Neural cell (in vitro differentiated cells): ENCODE measurements around the gene ALS2. TPM values are rescaled to one million over a fixed set of nuclear protein-coding genes. Genes with fewer than 3 reads are reported as not detected.

Source experiments
- H2AFZ ChIP-seq: fragments of 200-600, 300-800 bp; sonication (generic), shearing (Covaris generic); 2 replicates; pipeline ENCODE4 v1.6.0; 2014; ENCODE audit warnings: low read depth, mild to moderate bottlenecking, antibody characterized with exemption, low read length, moderate library complexity
- H3F3A ChIP-seq: fragments of 200-600 bp; shearing (Covaris generic); 2 replicates; pipeline ENCODE4 v1.6.1; 2016; ENCODE audit warnings: mild to moderate bottlenecking, moderate library complexity, mixed read lengths, antibody characterized with exemption, low read length; ENCODE audit not compliant: insufficient read depth, poor library complexity, severe bottlenecking
- H3K27ac ChIP-seq: fragments of 200-600, 300-800 bp; sonication (generic), shearing (Covaris generic); 2 replicates; pipeline ENCODE4 v1.5.1; 2014; ENCODE audit warnings: mild to moderate bottlenecking, low read length, moderate library complexity
- H3K27me3 ChIP-seq: fragments of 300-800, 200-600 bp; sonication (generic), shearing (Covaris generic); 2 replicates; pipeline ENCODE4 v1.6.0; 2014; ENCODE audit warnings: mild to moderate bottlenecking, low read depth, low read length, moderate library complexity; ENCODE audit not compliant: insufficient read depth
- H3K36me3 ChIP-seq: fragments of 300-800, 200-600 bp; sonication (generic), shearing (Covaris generic); 2 replicates; pipeline ENCODE4 v1.5.1; 2014; ENCODE audit warnings: mild to moderate bottlenecking, antibody characterized with exemption, low read length, moderate library complexity; ENCODE audit not compliant: insufficient read depth
- H3K4me2 ChIP-seq: fragments of 300-800, 200-600 bp; sonication (generic), shearing (Covaris generic); 2 replicates; pipeline ENCODE4 v1.6.0; 2014; ENCODE audit warnings: mild to moderate bottlenecking, low read length
- H3K4me3 ChIP-seq: fragments of 300-800, 200-600 bp; sonication (generic), shearing (Covaris generic); 2 replicates; pipeline ENCODE4 v1.5.1; 2014; ENCODE audit warnings: mild to moderate bottlenecking, low read length, moderate library complexity
- H3K79me2 ChIP-seq: fragments of 200-600 bp; shearing (Covaris generic); replicated peaks from 2 replicates; pipeline ENCODE4 v1.6.0; 2014; ENCODE audit warnings: mild to moderate bottlenecking, low read length, moderate library complexity; ENCODE audit not compliant: insufficient read depth
- H3K9ac ChIP-seq: fragments of 300-800, 200-600 bp; sonication (generic), shearing (Covaris generic); 2 replicates; pipeline ENCODE4 v1.6.1; 2016; ENCODE audit warnings: mild to moderate bottlenecking, low read length, mixed read lengths
- H3K9me2 ChIP-seq: fragments of 200-600 bp; shearing (Covaris generic); 2 replicates; pipeline ENCODE4 v1.6.1; 2016; ENCODE audit warnings: mild to moderate bottlenecking, low read length, mixed read lengths; ENCODE audit not compliant: insufficient read depth
- H3K9me3 ChIP-seq: fragments of 200-600, 300-800 bp; sonication (generic), shearing (Covaris generic); 2 replicates; pipeline ENCODE4 v1.6.1; 2016; ENCODE audit warnings: mild to moderate bottlenecking, mixed run types, low read length, moderate library complexity, mixed read lengths
- H4K20me1 ChIP-seq: fragments of 200-600 bp; shearing (Covaris generic); 2 replicates; pipeline ENCODE4 v1.6.1; 2016; ENCODE audit warnings: mild to moderate bottlenecking, mixed run types; ENCODE audit not compliant: insufficient read depth
- EP300 ChIP-seq: fragments of 450-650 bp; conservative IDR thresholded peaks from 2 replicates; pipeline ENCODE4 v1.6.1; 2014; ENCODE audit warnings: antibody characterized with exemption, mild to moderate bottlenecking, moderate library complexity; ENCODE audit not compliant: poor library complexity, severe bottlenecking
- EZH2 ChIP-seq: fragments of 200-600, 300-800 bp; shearing (Covaris generic), sonication (generic); IDR thresholded peaks from 2 replicates; pipeline ENCODE4 v1.6.1; 2014; ENCODE audit warnings: antibody characterized with exemption, low read length, borderline replicate concordance, mild to moderate bottlenecking; ENCODE audit not compliant: insufficient read depth, poor library complexity, severe bottlenecking
- MXI1 ChIP-seq: fragments of 450-650 bp; conservative IDR thresholded peaks from 2 replicates; pipeline ENCODE4 v1.6.1; 2014; ENCODE audit warnings: antibody characterized with exemption, mild to moderate bottlenecking; ENCODE audit not compliant: poor library complexity, severe bottlenecking
- POLR2AphosphoS5 ChIP-seq: IDR thresholded peaks from 2 replicates; pipeline ENCODE4 v1.6.1; 2012
- RAD21 ChIP-seq: fragments of 450-650 bp; conservative IDR thresholded peaks from 2 replicates; pipeline ENCODE4 v1.6.1; 2014; ENCODE audit warnings: antibody characterized with exemption, mild to moderate bottlenecking, moderate library complexity
- SMC3 ChIP-seq: fragments of 450-650 bp; conservative IDR thresholded peaks from 2 replicates; pipeline ENCODE4 v1.6.1; 2014; ENCODE audit warnings: antibody characterized with exemption, mild to moderate bottlenecking, moderate library complexity; ENCODE audit not compliant: poor library complexity
- TAF1 ChIP-seq: IDR thresholded peaks from 2 replicates; pipeline ENCODE4 v1.6.1; 2012; ENCODE audit warnings: low read depth
- polyA plus RNA-seq: library from polyadenylated mRNA; depleted of rRNA; stranded (reverse); fragments of >200 nt; gene quantifications from 2 replicates; pipeline ENCODE4 v1.2.3, GENCODE V29; 2014
- TF ChIP-seq, protein P1 (sequence below): IDR thresholded peaks from 2 replicates; pipeline ENCODE4 v1.6.1; 2012; ENCODE audit warnings: borderline replicate concordance
- TF ChIP-seq, protein P2 (sequence below): fragments of 450-650 bp; IDR thresholded peaks from 2 replicates; pipeline ENCODE4 v1.5.1; 2014; ENCODE audit warnings: antibody characterized with exemption, mild to moderate bottlenecking, moderate library complexity; ENCODE audit not compliant: poor library complexity, severe bottlenecking

The ALS2 gene
- polyA plus RNA-seq, 1 donor from 2014 or later: 26.3 TPM

DNA sequence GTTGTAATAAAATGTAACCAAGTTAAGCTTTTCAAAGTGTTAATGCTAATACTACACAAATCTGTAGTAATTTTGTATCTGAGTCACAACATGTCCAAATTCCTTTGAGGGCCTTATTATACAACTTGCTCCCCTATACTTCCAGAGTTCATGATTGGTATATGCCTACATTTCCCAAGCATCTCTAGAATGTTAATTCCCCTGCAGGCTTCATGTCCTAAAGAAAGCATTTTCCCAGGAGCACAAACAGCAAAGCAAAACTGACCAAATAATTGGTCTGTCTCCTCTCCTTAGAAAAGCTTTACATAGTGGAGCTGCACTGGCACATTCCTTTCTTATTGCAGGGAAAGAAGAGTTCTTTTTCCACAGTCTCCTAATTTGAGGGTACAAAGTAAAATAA is 3.7 kb downstream of the ALS2 start:
- H3K4me2 ChIP-seq: no peak overlapping the region
- H3F3A ChIP-seq: peaks cover 3% of the 10 kb centered on the region
- no peak overlapping the region for H3K4me3 ChIP-seq

DNA sequence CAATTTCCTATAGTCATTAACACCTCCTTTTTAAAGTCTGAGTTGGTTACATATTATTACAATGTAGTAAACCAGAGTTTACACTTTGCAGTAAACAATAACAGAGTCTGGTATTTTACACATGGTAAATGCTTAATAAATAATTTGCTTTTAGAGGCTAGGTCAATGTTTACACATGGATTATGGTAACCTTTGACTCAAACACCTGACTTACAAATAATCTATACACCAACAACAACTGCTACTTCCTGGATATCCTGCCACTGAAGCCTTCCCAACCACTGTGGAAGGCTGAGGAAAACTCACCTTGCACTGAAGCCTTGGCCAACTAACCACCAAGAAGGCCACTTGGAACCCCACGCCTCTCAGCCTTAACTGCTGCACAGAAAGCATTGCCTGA is 5.4 kb downstream of the ALS2 start:
- Histone ChIP-seq H2AFZ (no peak overlapping the region), H3K79me2 (peaks cover 60% of the 10 kb centered on the region), H3K9me2 (no peaks in the 10 kb centered on the region), H3K27me3 (no peaks in the 10 kb centered on the region), H3K9ac (no peak overlapping the region), H4K20me1 (no peaks in the 10 kb centered on the region), H3K27ac (no peak overlapping the region), H3F3A (peaks cover 2% of the 10 kb centered on the region), H3K4me3 (no peak overlapping the region), H3K9me3 (no peaks in the 10 kb centered on the region), H3K36me3 (no peaks in the 10 kb centered on the region), H3K4me2 (no peak overlapping the region)
- no peak for TF ChIP-seq EZH2
- TF ChIP-seq, protein P1, sequence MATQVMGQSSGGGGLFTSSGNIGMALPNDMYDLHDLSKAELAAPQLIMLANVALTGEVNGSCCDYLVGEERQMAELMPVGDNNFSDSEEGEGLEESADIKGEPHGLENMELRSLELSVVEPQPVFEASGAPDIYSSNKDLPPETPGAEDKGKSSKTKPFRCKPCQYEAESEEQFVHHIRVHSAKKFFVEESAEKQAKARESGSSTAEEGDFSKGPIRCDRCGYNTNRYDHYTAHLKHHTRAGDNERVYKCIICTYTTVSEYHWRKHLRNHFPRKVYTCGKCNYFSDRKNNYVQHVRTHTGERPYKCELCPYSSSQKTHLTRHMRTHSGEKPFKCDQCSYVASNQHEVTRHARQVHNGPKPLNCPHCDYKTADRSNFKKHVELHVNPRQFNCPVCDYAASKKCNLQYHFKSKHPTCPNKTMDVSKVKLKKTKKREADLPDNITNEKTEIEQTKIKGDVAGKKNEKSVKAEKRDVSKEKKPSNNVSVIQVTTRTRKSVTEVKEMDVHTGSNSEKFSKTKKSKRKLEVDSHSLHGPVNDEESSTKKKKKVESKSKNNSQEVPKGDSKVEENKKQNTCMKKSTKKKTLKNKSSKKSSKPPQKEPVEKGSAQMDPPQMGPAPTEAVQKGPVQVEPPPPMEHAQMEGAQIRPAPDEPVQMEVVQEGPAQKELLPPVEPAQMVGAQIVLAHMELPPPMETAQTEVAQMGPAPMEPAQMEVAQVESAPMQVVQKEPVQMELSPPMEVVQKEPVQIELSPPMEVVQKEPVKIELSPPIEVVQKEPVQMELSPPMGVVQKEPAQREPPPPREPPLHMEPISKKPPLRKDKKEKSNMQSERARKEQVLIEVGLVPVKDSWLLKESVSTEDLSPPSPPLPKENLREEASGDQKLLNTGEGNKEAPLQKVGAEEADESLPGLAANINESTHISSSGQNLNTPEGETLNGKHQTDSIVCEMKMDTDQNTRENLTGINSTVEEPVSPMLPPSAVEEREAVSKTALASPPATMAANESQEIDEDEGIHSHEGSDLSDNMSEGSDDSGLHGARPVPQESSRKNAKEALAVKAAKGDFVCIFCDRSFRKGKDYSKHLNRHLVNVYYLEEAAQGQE: no peak
- TF ChIP-seq, protein P2, sequence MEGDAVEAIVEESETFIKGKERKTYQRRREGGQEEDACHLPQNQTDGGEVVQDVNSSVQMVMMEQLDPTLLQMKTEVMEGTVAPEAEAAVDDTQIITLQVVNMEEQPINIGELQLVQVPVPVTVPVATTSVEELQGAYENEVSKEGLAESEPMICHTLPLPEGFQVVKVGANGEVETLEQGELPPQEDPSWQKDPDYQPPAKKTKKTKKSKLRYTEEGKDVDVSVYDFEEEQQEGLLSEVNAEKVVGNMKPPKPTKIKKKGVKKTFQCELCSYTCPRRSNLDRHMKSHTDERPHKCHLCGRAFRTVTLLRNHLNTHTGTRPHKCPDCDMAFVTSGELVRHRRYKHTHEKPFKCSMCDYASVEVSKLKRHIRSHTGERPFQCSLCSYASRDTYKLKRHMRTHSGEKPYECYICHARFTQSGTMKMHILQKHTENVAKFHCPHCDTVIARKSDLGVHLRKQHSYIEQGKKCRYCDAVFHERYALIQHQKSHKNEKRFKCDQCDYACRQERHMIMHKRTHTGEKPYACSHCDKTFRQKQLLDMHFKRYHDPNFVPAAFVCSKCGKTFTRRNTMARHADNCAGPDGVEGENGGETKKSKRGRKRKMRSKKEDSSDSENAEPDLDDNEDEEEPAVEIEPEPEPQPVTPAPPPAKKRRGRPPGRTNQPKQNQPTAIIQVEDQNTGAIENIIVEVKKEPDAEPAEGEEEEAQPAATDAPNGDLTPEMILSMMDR: no peak
- TF ChIP-seq POLR2AphosphoS5: no peak
- no peak for TF ChIP-seq TAF1
- TF ChIP-seq EP300: no peak
- no peak for TF ChIP-seq RAD21
- no peak for TF ChIP-seq SMC3
- TF ChIP-seq MXI1: no peak

More for the DNA sequence above, 3.7 kb downstream of the ALS2 start:
- no peak overlapping the region for H2AFZ ChIP-seq
- no peaks in the 10 kb centered on the region for H3K9me2 ChIP-seq
- no peaks in the 10 kb centered on the region for H3K36me3 ChIP-seq
- H3K9ac ChIP-seq: no peak overlapping the region
- TF ChIP-seq RAD21 (no peak), SMC3 (no peak), MXI1 (no peak), EP300 (no peak), TAF1 (no peak), POLR2AphosphoS5 (no peak)
- TF ChIP-seq, protein P2: no peak
- H3K79me2 ChIP-seq: peaks cover 60% of the 10 kb centered on the region
- H3K9me3 ChIP-seq: no peaks in the 10 kb centered on the region
- H3K27ac ChIP-seq: no peak overlapping the region
- H3K27me3 ChIP-seq: no peaks in the 10 kb centered on the region
- no peaks in the 10 kb centered on the region for H4K20me1 ChIP-seq
